BJ (cell line): ENCODE measurements around the gene NNT. TPM values are rescaled to one million over a fixed set of nuclear protein-coding genes. Genes with fewer than 3 reads are reported as not detected.
"Not testable (repeated sequence)": the region's sequence is repeated elsewhere in the genome, so short reads cannot be mapped to it uniquely, and the experiment has no call there.

Experiments
- CTCF ChIA-PET: fragments of 350-600 bp; formaldehyde crosslinking; extraction: SDS; loops from one replicate; lab custom pipeline; 2021; ENCODE audit warnings: antibody characterized with exemption, inconsistent platforms; lab: Yijun Ruan, JAX
- POLR2A ChIA-PET: fragments of 300-600 bp; sonication (Branson Sonifier 250); formaldehyde crosslinking; extraction: SDS; loops from one replicate; lab custom pipeline; 2021; ENCODE audit warnings: antibody characterized with exemption; lab: Charles Lee
- DNase-seq: peaks from one replicate; pipeline ENCODE4 v3.0.0-alpha.2; 2011; ENCODE audit warnings: low read depth
- H3K27me3 ChIP-seq: 2 replicates; pipeline ENCODE4 v1.6.0; 2011; ENCODE audit warnings: low read length; ENCODE audit not compliant: control insufficient read depth, insufficient read depth
- H3K36me3 ChIP-seq: 2 replicates; pipeline ENCODE4 v1.5.1; 2011; ENCODE audit warnings: low read length; ENCODE audit not compliant: control insufficient read depth, insufficient read depth
- H3K4me3 ChIP-seq: 2 replicates; pipeline ENCODE4 v1.5.1; 2011; ENCODE audit warnings: low read depth, mild to moderate bottlenecking, control low read depth, low read length
- polyA plus RNA-seq: library from polyadenylated mRNA; depleted of rRNA; stranded (reverse); fragments of >200 nt; gene quantifications from 2 replicates; pipeline ENCODE4 v1.2.3, GENCODE V29; 2011
- TF ChIP-seq, protein P1 (sequence below): IDR thresholded peaks from 2 replicates; pipeline ENCODE4 v1.5.1; 2011; ENCODE audit warnings: low read depth, mild to moderate bottlenecking, control low read depth, inconsistent platforms, low read length, moderate library complexity; ENCODE audit not compliant: insufficient read depth

NNT gene
- polyA plus RNA-seq, 1 experiment: 44.8 TPM

DNA sequence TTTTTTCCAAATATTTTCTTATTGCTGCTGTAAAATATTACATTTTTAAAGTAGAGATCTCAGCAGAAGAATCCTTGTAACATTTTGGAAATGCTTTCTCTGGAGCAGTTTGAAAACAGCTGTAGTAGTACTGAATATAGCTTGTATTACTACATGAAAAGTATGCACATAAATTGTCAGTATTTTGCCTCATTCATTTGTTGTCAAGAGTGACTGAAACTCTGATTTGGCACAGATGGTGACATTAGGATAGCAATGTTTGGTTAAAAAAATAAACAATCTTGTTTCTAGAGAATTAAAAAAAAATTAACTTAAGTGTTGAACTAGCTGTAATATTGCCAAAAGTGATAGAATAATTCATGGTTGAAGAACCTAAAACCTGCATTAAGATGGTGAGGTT, 90.4 kb downstream of the NNT start:
- peaks cover 2% of the 10 kb centered on the region; the same call in 1 of the 2 replicates for H3K36me3 ChIP-seq
- POLR2A ChIA-PET: no interaction called here
- DNase-seq: no peak
- CTCF ChIA-PET: interaction anchor here (0.7 to 1.8 kb wide), 3 partner anchors 8 to 138 kb away, joined by 3 to 7 read pairs (median 3); no protein-coding TSS in a partner anchor
- H3K4me3 ChIP-seq: no peak overlapping the region
- TF ChIP-seq, protein P1, sequence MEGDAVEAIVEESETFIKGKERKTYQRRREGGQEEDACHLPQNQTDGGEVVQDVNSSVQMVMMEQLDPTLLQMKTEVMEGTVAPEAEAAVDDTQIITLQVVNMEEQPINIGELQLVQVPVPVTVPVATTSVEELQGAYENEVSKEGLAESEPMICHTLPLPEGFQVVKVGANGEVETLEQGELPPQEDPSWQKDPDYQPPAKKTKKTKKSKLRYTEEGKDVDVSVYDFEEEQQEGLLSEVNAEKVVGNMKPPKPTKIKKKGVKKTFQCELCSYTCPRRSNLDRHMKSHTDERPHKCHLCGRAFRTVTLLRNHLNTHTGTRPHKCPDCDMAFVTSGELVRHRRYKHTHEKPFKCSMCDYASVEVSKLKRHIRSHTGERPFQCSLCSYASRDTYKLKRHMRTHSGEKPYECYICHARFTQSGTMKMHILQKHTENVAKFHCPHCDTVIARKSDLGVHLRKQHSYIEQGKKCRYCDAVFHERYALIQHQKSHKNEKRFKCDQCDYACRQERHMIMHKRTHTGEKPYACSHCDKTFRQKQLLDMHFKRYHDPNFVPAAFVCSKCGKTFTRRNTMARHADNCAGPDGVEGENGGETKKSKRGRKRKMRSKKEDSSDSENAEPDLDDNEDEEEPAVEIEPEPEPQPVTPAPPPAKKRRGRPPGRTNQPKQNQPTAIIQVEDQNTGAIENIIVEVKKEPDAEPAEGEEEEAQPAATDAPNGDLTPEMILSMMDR: no peak
- no peaks in the 10 kb centered on the region for H3K27me3 ChIP-seq

DNA sequence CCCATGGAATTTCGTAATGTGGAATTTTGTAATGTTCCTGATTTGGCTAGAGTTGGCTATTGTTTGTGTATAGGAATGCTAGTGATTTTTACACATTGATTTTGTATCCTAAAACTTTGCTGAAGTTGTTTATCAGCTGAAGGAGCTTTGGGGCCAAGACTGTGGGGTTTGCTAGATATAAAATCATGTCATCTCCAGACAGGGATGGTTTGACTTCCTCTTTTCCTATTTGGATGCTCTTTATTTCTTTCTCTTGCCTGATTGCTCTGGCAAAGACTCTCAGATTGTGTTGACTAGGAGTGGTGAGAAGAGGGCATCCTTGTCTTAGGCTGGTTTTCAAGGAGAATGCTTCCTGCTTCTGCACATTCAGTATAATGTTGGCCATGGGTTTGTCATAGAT, 91.0 kb downstream of the NNT start:
- Histone ChIP-seq H3K27me3 (no peaks in the 10 kb centered on the region), H3K36me3 (peaks cover 2% of the 10 kb centered on the region; the same call in 1 of the 2 replicates), H3K4me3 (no peak overlapping the region)
- CTCF ChIA-PET: interaction anchor here (1.4 to 1.8 kb wide), 2 partner anchors 9 to 63 kb away, joined by 3 to 7 read pairs; no protein-coding TSS in a partner anchor
- POLR2A ChIA-PET: no interaction called here
- no peak for DNase-seq
- TF ChIP-seq, protein P1: no peak

DNA sequence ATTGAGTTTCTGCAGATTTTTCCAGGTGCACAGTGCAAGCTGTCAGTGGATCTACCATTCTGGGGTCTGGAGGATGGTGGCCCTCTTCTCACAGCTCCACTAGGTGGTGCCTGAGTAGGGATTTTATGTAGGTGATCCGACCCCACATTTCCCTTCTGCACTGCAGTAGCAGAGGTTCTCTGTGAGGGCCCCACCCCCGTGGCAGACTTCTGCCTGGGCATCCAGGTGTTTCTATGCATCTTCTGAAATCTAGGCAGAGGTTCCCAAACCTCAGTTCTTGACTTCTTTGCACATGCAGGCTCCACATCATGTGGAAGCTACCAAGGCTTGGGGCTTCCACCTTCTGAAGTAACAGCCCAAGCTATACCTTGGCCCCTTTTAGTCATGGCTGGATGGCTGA, 93.5 kb downstream of the NNT start:
- H3K4me3 ChIP-seq, DNase-seq, POLR2A ChIA-PET, H3K36me3 ChIP-seq, H3K27me3 ChIP-seq: not testable (repeated sequence)
- CTCF ChIA-PET: interaction anchor here (1.2 kb wide), 1 partner anchor 15 kb away, joined by 3 read pairs; no protein-coding TSS in a partner anchor

DNA sequence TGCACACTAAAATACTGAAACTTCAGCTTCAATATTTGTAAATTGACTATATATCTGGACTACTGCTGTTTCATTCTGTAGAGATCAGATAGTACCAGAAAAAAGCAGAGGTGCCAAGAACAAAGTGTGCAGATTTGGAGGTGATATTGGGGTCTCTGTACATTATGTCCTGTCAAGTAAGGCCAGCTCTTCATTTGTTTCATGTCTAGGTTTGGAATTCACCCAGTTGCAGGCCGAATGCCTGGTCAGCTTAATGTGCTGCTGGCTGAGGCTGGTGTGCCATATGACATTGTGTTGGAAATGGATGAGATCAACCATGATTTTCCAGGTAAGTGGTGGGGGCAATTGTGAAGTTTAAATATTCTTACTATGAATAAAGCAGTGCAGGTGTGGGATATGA, 96.9 kb downstream of the NNT start:
- DNase-seq: no peak
- Histone ChIP-seq H3K36me3 (peaks cover 2% of the 10 kb centered on the region; the same call in 1 of the 2 replicates), H3K4me3 (no peak overlapping the region), H3K27me3 (no peaks in the 10 kb centered on the region)
- CTCF ChIA-PET: interaction anchor here (1.7 kb wide), 1 partner anchor 69 kb away, joined by 6 read pairs; no protein-coding TSS in a partner anchor
- POLR2A ChIA-PET: no interaction called here
- TF ChIP-seq, protein P1: no peak

DNA sequence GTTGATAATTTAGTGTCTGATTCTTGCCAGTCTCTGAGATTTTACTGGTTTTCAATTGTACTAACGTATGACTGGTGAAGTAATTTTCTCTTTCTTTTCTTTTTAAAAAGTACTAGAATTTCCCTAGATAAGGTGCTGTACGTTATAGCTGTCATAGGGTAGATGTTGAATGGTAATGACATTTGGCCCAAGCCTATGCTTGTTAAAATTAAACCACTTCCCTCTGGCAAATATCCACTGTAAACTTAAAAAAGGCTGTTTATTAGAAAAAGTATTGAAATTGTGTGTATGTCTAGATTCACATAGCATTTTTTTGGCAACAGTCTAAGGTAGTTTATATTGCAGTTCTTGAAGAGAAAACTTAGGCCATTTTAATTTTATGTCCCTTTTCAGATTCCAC, 97.6 kb downstream of the NNT start:
- CTCF ChIA-PET: interaction anchor here (0.6 to 1.7 kb wide), 2 partner anchors 25 to 69 kb away, joined by 3 to 6 read pairs; no protein-coding TSS in a partner anchor
- no peak for DNase-seq
- POLR2A ChIA-PET: no interaction called here
- no peaks in the 10 kb centered on the region for H3K27me3 ChIP-seq
- TF ChIP-seq, protein P1: no peak
- H3K4me3 ChIP-seq: no peak overlapping the region
- peaks cover 2% of the 10 kb centered on the region; the same call in 1 of the 2 replicates for H3K36me3 ChIP-seq

DNA sequence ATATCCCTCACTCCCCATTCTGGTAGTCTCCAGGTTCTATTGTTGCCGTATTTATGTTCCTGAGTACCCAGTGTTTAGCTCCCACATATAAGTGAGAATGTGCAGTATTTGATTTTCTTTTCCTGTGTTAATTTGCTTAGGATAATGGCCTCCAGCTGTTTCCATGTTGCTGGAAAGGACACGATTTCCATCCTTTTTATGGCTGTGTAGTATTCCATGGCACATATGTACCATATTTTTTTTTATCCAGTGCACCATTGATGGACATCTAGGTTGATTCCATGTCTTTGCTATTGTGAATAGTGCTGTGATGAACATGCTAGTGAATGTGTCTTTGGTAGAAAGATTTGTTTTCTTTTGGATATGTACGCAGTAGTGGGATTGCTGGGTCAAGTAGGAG, 98.2 kb downstream of the NNT start:
- no peaks in the 10 kb centered on the region for H3K27me3 ChIP-seq
- no peak for DNase-seq
- TF ChIP-seq, protein P1: no peak
- POLR2A ChIA-PET: no interaction called here
- H3K4me3 ChIP-seq: no peak overlapping the region
- CTCF ChIA-PET: interaction anchor here (0.6 to 1.3 kb wide), 2 partner anchors 25 kb away, joined by 3 to 4 read pairs; no protein-coding TSS in a partner anchor
- H3K36me3 ChIP-seq: no peaks in the 10 kb centered on the region
